ENCODE measurements around the gene MACROD2.

The MACROD2 gene

DNA sequence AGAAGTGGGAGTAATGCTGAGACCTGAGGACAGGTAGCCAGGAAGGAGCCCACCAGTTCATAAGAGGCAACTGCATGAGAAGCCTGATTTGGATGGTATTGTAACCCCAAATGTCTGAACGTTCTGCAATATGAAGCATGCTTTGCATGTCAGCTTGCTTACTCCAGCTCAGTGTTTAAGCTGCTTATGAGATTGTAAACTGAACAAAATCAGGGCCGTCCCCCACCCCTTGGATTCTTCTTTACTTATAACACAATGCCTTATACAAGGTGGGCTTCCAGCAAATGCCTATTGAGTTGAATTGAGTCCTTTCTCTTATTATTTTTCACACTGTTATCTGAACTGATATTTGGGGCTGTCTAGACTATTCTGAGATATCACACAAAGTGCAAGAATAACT is 1816.6 kb downstream of the MACROD2 start:
- DNase-seq (ENCODE audit: low read depth) = no peak

GRCh38 chr20:15812696-15813095 is 1817.4 kb downstream of the MACROD2 start:
- no peak for DNase-seq (ENCODE audit: low read depth)

DNA sequence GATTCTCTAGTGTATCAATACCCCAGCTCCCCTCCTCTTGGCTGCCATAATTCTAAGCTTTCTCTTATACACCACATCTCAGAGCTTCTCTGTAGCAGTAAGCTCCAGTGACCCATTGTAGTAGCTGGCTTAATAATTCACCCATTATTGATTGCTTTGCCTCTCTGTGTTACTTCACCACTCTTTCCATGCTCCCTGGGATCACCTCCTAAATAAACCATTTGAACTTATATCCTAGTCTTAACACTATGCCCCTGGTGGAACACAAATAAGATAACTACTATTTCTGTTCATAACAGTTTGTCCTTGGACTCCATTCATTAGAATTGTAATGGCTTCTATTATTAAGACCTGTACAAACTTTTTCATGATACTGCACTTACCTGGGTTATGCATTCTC is 1819.0 kb downstream of the MACROD2 start:
- no peak for DNase-seq (ENCODE audit: low read depth)

GRCh38 chr20:15814911-15815310 is 1819.6 kb downstream of the MACROD2 start:
- peak; percentile 19 for DNase-seq (ENCODE audit: low read depth)

DNA sequence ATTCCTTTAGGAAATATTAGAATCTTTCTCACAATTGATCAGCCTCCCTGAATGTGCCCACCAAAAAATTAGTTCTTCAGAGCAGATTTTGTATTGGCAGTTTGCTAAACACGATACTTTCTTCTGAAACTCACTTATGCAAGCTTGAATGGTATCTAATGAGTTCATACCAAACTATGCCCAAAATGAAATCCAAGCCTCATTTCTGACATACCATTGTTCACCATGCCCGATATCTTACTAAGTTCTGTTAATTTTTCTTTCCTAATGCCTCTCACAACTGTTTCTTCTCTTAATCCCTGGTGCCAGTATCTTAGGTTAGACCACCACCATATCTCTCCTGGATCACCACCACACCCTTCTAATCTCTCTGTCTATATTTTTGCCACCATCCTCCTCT is 1822.0 kb downstream of the MACROD2 start:
- DNase-seq (ENCODE audit: low read depth) = no peak

GRCh38 chr20:15818651-15819071 is 1823.3 kb downstream of the MACROD2 start:
- no peak for DNase-seq (ENCODE audit: low read depth)

GRCh38 chr20:15823718-15824117 is 1828.4 kb downstream of the MACROD2 start:
- no peak for DNase-seq (ENCODE audit: low read depth)

DNA sequence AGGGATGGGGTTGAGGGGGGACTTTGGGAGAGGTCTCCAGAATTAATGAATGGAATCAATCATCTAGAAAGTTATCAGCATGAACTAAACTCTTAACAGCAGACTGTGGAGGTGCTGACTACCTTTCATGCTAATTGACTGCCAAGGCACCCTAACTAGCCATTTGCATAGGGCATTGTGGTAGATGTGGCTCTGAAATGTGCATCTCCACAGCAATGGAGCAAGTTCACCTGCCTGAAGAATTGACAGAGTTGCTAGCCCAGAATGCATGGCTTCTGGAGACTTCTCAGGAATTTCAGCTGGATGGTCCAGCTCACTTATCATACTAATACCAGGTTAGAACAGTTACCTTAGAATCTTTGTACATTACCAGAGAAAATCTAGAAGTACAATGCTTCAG is 1832.3 kb downstream of the MACROD2 start:
- DNase-seq (ENCODE audit: low read depth) = no peak

DNA sequence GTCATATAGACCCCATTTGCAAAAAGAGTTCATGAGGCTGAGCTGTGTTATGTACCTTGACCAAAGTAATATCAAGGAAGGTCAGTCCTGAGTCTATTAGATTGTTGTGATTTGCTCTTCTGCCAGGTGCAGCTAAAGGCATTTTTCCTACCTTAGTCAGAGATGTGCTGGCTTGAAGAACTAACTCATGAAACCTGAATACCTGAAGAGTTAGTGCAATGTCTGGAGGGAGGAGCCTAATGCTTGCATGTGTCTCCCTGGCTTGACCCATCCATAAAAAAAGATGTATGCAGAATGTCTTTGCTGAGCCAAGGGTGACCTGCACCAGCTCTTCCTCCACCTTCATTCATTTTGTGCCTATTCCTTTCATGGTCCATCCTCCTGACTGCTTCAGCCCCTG is 1835.9 kb downstream of the MACROD2 start:
- DNase-seq (ENCODE audit: low read depth) = no peak

DNA sequence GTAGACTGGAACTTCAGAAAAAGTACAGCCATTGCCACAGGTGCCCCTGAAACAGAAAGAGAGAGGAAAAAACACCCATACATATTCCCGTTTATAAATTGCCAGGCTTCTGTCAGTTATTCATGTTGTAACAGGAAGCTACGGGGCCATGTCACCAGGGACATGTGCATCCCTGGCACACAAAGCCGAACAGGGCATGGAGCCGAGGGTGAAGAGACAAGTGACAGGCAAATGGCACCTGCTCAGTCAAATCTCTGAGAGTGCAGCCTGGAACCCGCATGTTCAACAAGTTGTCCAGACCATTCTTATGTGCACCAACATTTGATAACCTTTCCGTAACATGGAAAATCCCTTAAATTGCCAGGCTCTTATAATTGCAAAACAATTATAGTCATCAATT is 1837.2 kb downstream of the MACROD2 start:
- DNase-seq (ENCODE audit: low read depth) = no peak

DNA sequence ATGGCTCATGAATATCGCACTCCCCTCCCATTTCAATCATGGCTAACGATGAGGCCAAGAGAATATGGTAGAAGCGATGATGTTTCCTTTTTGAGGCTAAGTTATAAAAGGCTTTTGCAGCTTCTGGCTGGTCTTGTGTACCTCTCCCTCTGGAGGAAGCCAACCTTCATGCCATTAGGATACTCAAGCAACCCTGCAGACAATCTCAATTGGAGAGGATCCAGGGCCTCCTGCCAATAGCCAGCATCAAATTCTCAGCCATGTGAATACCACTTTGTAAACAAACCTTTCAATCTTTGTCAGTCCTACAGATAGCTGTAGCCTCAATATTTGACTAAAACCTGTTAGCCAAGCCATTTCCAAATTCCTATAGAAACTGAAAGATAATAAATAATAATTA is 1839.5 kb downstream of the MACROD2 start:
- no peak for DNase-seq (ENCODE audit: low read depth)

- no peak for DNase-seq (ENCODE audit: low read depth)
Measured at GRCh38 chr20:15835811-15836210, 1840.5 kb downstream of the MACROD2 start.

DNA sequence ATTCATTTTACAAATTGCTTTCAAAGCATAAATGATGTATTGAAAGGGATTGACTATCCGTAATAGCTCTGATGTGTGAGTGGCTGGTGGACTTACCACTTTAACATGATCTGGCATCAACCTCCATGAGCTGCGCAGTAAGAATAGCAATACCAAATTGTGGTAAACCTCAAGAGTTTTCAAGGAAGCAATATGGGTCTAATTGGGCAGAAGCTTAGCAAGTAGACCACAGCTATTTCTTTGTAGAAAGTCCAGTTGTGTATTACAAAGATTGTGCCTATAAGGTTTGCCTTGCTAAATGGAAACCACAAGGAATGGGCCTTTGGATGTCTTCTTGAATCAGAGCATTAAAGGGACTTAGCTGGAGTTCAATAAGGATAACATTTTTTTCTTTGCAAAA is 1841.3 kb downstream of the MACROD2 start:
- no peak for DNase-seq (ENCODE audit: low read depth)

DNA sequence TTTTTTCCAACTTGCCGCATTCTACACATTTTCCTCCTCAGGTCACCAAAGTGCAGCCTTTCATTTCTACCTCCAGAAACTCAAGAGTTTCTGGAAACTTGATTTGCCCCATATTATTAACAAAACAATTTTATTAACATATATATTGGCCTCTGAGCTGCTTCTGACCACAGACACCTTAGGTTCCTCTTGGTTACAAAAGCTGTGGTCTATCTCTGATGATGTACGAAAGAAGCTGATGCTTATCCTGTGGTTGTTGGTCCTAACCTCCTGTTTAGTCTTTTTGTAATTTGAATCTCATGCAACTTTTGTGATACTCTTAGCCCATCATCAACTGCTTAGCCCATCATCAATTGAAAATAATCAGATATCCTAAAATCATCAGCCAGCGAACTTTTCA is 1842.2 kb downstream of the MACROD2 start:
- no peak for DNase-seq (ENCODE audit: low read depth)

DNA sequence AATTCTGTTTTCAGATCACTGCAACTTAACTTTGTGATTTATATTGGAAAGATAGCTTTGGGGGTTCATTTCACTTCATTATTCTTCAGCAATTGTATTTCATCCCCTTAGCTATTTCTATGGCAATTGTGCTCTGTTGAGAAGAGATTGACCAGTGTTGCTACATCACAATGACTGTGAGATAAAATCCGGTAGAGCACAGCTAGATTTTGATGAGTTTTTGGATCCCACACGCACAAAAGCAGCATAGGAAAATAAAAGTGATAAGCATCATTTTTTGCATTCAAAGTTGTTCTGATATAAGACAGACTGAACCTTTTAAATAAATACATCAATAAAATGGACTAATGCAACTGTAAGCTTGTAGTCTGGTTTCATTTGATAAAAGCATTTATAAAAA is 1843.2 kb downstream of the MACROD2 start:
- no peak for DNase-seq (ENCODE audit: low read depth)

DNA sequence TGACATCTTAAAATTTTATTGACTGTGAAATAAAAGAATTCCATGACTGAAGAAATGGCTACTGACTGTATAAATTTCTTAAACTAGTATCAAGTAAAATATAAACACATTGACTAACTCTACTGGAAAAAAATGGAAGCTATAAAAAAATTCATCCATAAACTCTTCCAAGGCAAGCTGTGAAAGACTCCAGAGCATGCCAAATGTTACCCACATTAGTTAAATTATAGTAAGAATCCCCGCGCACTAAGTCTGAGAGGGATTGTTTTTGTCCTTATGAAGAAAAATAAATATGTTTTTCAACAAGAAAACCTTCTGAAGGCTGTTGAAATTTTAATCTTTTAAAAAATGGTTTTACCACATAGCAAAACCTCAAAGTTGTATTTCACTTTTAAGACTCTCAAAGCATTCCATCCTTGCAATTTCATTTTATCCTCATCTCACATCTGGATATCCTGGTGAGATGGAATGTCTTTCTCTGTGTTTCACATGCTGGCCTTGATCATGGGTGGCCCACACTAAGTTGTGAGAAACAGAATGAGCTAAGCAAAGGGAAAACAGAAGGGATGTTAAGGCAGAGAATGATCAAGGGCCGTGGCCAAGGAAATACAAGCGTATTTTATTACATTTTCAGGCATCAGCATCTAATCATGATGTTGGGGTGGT is 1845.5 kb downstream of the MACROD2 start:
- no peak for DNase-seq (ENCODE audit: low read depth)

DNA sequence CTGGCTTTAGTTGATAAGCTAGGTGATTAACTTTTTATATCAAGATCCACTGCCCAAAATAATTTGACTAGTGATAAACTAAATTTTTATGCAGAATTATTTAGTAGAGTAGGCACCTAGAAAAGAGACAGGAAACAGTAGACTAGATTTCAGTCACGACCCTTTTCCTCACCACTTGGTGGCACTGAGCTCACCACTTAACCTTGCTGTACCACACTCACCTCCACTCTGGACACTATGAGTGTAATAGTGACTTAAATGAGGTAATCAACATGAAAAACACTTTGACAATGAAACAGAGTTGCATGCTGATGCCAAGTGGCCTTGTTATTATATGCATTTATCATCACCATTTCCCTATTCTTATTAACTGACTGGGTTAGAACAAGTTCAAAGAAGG is 1847.6 kb downstream of the MACROD2 start:
- no peak for DNase-seq (ENCODE audit: low read depth)

- DNase-seq (ENCODE audit: low read depth) = no peak
Measured at GRCh38 chr20:15843777-15844176, 1848.5 kb downstream of the MACROD2 start.

DNA sequence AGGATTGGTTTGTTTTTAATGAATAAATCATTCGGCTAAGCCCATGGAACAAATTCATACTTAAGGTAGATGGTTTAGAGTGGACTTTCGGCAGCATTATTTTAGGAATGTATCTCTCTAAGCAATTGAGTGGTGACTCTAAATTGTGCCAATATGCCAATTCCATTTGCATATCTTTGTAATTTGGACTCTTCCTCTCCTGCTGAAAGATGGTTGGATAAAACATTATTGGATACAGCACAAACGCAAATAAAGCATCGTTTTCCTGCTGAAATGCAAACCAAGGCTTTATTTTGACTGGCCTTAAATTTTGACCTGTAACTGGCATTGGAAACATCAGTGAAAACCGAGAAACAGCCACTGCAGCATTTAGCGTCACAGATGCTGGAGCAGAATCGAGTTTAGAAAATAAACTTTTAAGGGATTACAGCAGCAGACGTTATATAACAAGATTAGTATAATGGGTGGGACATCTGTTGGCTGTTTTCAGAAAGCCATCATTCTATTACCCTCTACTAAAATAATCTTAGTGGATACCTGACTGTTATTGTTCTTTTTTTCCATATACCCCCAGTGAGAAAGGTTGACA is 1852.0 kb downstream of the MACROD2 start:
- DNase-seq (ENCODE audit: low read depth) = no peak

DNA sequence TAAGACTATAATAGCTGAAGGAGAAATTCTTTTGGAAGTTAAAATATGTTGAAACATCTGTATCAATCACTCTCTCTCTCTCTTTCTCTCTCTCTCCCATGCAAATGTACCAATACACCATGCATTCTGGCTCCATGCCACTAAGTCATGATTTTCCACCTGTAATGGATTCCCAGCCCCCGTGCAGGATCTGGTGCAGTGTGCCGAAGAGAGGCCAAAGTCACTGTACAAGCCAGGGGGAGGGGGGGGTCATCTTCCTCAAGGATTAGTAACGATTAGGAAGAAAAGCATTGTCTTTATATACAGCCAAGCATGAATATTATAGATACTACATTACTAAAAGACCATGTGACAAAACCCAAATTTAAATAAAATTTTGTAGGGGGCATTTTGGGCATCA is 1852.8 kb downstream of the MACROD2 start:
- no peak for DNase-seq (ENCODE audit: low read depth)

- DNase-seq (ENCODE audit: low read depth) = no peak
Measured at GRCh38 chr20:15848995-15849610, 1853.8 kb downstream of the MACROD2 start.

- DNase-seq (ENCODE audit: low read depth) = no peak
Measured at GRCh38 chr20:15851576-15852215, 1856.4 kb downstream of the MACROD2 start.

DNA sequence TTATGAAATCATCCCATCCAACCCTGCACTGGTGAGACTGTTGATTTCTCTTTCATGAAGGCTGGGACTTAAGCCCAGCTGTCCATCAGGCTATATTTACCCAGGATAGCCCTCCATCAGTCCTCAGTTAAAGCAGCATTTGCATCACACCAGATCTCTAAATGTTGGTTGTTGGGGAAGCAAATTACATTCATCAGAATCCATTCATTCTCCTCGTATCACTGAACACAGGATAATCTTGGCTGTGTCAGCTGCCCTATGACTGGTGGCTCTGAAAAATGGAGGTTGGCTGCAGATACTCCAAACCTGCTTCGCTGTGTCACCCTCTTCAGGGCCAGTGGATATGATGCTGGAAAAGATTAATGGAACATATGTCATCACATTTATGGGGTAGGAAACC is 1859.6 kb downstream of the MACROD2 start:
- DNase-seq (ENCODE audit: low read depth) = no peak

All from iris pigment epithelial cell (primary cell).